Islet precursor cell (in vitro differentiated cells): ENCODE measurements around the gene OGN.
"Not testable (repeated sequence)": the region's sequence is repeated elsewhere in the genome, so short reads cannot be mapped to it uniquely, and the experiment has no call there.

Experiments
- DNase-seq: peaks from one replicate; pipeline ENCODE4 v3.0.0-alpha.2; 2018

Gene OGN, protein sequence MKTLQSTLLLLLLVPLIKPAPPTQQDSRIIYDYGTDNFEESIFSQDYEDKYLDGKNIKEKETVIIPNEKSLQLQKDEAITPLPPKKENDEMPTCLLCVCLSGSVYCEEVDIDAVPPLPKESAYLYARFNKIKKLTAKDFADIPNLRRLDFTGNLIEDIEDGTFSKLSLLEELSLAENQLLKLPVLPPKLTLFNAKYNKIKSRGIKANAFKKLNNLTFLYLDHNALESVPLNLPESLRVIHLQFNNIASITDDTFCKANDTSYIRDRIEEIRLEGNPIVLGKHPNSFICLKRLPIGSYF

DNA sequence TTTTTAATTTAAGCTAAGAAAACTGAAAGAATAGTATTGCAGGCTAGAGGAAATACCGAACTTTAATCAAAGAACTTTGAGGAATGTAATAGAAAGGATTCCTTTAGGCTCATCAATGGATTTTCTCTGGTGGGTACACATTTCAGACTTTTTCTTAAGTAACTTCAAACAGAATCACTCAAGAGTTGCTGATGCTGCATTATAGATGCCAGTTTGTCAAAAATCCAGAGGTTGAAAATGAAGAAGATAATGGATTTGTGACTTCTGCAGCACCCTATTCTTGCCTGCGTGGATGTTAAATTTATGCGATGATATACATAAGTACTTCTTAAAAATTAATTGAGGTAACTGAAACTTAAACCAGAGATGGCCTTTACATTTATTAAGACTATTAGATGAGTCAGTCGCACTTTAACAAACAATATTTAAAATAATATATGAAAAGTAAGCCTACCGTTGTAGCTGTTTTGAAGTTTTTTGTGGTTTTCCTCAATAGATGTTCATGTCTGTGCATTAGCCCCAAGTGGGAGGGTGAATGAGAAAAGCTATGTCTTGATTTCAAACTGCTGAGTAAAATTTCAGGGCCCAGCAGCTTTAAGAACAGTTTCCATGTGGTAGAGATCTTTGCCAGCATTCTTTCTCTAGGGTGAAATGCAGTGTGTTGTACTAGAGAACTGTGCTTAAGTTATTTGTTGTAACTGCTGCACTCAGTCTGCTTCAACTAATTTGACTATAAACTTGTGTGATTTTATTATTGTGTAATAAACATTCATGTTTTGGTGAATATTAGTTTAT is at the start of gene OGN:
TSS of gene OGN (minus strand) at position 537 of the 795 bp plus-strand sequence. CDS start 1,171 bp downstream, outside the sequence.
- DNase-seq: no peak

DNA sequence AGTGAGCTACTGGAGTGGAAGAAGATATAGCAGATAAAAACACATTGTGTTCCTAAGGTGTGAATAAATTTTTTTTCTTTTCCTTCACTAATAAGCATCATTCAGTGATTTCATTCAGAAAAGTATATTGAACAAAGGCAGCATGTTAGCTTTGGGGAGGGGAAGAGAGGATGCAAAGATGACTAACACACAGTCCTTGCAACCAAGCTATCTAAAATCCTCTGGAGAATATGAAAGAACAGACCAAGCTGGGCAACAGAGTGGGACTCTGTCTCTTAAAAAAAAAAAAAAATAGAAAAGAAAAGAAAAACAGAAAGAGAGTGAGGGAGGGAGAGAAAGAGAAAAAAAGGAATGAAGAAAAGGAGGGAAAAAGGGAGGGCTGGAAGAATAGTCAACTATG is 42.2 kb upstream of the OGN start:
- no peak for DNase-seq

DNA sequence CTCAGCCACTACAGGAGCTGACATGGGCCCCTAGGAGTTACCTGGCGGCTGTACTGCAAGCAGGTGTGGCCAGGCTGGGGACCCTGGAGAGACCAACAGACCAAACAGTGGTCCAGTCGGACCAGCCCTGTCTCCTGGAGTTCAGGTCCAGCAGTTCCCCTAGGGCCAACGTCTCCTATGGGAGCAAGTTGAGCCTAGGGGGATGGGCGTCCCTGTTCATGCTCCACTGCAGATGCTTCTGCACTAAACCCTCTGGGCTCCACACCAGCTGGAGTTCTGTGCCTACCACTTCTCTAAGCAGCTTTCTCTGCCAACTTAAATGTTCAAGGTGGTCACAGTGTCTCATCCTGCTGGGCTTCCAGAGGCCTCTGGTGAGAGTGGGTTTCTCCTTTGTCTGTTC is 40.5 kb upstream of the OGN start:
- no peak for DNase-seq

DNA sequence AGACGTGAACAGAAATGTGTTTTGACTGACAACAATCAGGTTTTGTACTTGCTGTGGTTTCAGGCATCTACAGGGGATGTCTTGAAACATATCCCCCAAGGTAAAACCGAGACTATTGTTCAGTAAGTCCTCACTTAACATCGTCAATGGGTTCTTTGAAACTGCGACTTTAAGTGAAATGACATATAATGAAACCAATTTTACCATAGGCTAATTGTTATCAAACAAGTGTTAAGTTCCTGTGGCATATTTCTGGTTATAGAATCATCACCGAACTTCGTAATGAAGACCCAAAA is 36.3 kb upstream of the OGN start:
- DNase-seq: no peak

DNA sequence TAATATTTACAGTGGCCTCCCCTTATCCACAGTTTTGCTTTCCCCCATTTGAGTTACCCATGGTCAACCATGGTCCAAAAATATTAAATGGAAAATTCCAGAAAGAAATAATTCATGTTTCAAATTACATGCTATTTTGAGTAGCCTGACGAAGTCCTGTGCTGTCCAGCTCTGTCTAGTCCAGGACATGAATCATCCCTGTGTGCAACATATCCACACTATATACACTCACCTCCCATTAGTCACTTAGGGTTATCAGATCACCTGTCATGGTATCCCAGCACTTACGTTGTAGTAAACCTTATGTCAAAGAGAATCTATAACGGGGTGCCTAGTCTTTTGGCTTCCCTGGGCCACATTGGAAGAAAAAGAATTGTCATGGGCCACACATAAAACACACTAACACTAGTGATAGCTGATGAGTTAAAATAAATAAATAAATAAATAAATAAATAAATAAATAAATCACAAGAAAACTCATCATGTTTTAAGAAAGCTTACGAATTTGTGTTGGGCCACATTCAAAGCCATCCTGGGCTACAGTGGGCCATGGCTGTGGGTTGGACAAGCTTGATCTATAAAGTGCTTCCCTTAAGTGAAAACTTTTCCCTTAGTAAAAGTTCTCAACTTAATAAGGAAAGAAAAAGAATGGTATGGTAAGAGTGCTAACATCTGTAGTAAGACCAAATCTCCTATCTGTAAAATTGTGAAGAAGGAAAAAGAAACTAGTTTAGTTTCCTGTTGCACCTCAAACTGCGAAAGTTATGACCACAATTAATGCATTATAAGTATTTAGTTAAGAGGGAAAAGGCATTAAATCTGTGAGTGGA is 35.8 kb upstream of the OGN start:
- DNase-seq: no peak

DNA sequence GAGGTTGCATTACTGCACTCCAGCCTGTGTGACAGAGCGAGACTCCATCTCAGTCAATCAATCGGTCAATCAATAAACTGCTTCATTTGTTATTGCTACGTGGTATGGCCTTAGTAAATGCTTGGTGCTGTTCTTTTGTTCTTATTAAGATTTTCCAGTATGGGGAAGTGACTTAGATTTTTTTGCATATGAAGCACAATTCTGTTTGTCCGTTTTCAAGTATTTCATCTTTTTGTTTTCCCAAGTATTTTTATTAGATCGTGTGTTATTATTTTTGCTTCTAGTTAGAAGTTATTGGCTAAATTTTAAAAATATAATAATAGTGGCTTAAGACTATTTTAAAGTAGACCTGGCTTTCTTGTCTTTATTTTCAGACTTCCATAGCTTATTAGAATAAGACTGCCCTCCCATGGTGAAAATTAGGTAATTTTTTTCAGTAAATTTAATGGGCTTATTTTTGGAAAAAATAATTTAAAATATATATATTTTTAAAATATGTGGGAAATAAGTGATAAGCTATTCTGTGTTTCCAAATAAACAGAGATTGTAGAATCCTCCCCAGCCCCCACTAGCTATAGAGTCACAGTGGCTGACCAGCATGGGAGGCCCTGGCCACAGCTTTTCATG is 34.6 kb upstream of the OGN start:
- no peak for DNase-seq

DNA sequence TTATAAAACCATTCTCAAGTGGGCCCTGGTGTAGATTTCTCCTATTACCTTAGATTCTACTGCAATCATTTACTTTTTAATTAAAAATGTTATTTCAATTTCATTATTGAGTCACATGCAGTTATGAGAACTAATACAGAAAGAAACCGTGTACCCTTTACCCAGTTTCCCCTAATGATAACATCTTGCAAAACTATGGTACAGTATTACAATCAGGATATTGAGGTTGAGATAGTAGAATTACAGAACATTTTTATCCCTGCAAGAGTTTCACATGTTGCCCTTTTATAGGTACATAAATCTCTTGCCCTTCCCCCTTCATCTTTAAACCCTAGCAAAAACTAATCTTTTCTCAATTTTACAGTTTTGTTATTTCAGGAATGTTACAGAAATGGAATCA is 30.9 kb upstream of the OGN start:
- DNase-seq: no peak

DNA sequence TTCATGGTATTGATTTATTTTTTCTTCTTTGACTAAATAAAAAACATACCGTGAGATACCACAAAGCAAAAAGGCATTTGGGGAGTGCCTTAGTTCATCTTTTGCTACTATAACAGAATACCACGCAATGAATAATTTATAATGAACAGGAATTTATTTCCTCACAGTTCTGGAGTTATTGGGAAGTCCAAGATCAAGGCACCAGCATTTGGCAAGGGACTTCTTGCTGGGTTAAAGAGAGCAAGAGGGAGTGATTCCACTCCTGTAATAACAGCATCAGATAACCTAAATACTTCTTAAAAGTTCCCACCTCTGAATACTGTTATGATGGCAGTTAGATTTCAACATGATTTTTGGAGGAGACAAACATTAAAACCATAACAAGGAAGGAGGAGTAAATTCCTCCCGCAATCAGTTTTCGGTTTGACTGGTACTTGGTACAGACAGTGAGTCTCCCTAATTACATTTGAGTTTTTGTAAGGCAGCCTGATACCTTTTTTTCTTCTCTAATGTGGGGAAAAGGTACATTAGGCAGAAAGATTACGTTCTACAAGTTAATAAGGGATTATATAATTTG is 28.7 kb upstream of the OGN start:
- no peak for DNase-seq

DNA sequence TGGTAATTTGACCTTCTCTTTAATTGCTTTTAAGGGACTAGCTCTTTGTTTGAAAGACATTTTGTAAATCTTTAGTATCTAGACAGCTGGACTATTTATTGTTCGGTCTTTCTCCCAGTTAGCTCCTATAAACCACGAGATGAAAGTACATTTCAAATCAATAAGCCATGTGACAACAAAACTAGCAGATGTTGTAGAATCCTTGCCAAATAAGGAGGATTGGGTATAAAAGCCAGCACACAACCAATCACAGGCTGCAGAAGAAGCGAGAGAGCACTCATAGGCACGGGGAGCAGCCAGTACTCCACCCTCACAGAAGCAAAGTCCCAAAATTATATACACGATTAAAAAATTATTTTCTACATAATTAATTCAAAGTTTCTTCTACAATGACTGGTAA is 28.0 kb upstream of the OGN start:
- no peak for DNase-seq

DNA sequence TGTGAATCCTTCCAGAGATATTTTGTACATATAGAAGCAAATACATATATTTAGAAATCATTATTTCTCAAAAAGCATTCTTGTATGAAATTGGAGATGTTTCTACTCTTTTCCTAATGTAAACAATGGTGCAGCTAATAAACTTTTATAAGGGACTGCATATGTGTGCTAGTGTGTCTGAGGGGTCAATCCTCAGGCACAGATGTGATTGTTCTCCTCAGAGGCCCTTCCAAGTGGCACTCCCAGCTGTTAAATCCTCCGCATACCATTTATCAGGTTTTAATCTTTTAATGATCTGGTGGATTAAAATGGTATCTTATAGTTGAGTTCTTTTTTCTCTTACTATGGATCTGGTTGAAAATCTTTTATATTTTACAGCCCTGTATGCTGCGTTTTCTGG is 25.5 kb upstream of the OGN start:
- DNase-seq: no peak

DNA sequence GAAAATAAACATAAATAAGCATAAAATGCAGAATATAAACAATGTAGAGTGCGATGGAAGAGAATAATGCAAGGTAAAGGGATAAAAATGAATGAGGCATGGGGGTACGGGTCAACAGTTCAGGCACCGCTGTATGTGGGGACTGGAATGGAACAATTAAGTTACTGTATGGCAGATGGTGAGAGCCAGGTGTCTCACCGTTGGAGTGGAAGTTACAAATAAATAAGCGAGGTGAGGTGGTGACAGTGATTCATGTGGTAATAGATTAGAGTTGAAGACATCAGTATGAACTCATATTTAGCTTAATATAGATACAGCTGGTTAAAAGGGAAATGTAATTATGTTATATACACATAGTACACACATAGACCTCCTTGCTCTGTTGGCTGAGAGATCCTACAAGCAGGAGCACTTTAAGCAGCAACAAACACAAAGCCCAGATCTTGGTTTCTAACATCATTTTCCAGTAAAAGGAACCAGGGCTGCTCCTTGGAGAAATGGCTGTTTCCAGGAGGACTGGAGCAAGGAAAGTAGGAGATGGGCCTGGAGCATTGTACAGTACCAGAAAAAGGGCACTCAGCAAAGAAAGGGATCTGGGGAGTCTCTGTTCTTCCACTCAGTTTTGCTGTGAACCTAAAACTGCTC is 22.2 kb upstream of the OGN start:
- DNase-seq: no peak

DNA sequence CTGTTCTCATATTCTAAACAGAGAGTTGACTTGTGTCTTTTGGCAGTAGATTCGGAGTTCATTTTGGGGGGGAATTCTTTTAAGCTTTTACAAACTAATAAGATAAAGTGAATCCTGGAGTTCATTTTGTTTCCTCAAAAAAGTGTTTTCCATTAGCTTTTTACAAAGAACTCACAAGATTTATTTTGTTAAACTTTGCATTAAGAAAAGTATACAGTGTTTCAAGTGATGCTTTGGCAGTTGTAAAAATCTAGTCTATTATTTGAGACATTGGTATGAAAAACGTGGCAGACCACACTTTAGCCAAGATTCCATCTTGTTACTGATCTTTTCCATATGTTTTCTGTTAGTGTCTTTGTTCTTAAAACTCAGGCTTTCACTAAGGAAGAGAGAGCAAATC is 21.1 kb upstream of the OGN start:
- no peak for DNase-seq

DNA sequence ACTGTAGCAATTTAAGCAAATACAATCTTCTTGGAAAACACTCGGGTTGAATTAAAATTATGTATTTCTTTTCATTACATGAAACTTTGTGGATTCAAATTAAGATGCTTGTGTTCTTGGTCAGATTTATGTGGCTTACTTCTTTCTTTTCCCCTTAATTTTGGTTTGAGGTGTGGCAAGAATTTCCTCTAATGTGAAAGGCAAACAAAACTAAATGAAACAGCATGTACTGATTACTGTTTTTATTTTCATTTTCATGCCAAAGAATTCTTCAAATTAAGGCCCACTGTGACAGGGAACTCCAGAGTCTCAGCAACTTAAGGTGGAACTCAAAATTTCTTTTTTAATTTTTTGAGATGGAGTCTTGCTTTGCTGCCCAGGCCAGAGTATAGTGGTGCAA is 20.0 kb upstream of the OGN start, which contains the start of gene OMD:
TSS of gene OMD (minus strand) at position 132 of the 400 bp plus-strand sequence. CDS start 6,913 bp downstream, outside the sequence.
- DNase-seq: no peak

DNA sequence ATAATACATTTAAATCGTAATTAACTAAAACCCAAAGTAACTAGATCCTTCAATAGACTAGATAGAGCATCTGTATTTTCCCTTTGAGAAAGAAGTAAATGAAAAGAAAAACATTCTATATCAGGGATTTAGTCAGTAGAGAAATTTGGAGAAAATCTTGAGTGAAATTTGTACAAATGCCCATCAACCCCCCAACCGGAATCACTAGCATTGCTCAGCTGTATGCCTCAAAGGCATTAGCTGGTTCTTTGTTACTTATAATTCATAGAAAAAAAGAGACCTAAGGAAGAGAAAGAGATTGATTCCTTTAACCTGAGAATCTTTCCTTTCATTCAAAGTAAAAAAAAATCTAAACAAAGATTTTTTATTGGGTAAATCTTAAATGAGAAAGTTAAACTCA is 19.2 kb upstream of the OGN start:
- no peak for DNase-seq

DNA sequence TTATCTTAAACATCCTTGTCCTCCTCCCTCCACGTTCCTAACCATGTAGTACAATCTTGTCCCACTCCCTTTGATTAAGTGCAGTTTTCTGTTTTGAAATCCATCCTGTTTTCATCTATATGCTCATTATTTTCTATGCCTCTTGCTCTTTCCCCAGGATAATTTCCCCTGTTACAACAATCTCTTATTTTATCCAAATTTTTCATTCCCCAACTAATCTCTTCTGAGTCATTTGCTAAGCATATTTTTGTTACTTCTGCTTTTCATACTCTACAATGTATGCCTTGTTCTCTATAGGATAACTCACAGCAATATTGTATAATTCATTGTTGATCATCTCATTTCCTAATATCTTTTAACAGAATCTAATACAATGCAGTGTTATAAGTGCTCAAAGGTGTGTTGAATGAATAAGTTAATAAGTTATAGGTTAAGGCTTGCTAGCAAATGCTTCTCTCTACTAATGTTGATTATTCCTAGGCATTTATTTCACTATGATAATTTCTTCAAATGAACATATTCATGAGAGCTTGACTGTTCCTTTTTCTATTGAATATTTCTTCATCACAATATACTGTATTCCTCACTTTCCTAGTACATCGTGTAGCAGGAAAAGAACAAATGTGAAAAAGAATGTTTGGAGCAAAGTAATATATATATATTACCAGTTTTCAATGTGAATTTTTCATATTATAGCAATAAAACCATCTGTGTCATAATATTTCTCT is 18.4 kb upstream of the OGN start:
- no peak for DNase-seq

DNA sequence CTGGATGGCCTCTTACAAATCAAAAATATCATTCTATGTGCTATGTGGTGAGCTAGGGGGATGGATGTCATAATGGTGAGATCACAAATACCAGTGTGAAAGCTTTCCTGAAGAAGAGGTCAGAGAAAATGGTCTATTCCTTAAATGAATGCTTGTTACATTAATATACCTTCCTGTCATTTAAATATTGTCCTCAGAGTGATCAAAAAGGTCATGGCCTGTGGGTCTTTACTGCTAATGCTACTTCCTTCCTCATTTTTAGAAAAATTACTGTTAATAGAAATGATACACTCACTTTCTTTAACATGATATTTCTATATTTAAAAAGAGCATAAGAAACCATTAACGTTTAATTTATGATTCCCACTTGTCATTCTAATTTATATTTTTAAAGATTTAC is 10.2 kb upstream of the OGN start:
- no peak for DNase-seq

DNA sequence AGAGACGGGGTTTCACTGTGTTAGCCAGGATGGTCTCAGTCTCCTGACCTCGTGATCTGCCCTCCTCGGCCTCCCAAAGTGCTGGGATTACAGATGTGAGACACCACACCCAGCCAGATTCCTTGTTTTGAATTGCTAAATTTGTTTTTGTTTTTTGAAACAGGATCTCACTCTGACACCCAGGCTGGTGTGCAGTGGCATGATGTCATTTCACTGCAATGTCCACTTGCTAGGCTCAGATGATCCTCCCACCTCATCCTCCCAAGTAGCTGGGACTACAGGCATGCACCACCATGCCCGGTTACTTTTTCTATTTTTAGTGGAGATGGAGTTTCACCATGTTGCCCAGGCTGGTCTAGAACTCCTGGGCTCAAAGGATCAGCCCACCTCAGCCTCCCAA is 6.8 kb upstream of the OGN start:
- not testable (repeated sequence) for DNase-seq

DNA sequence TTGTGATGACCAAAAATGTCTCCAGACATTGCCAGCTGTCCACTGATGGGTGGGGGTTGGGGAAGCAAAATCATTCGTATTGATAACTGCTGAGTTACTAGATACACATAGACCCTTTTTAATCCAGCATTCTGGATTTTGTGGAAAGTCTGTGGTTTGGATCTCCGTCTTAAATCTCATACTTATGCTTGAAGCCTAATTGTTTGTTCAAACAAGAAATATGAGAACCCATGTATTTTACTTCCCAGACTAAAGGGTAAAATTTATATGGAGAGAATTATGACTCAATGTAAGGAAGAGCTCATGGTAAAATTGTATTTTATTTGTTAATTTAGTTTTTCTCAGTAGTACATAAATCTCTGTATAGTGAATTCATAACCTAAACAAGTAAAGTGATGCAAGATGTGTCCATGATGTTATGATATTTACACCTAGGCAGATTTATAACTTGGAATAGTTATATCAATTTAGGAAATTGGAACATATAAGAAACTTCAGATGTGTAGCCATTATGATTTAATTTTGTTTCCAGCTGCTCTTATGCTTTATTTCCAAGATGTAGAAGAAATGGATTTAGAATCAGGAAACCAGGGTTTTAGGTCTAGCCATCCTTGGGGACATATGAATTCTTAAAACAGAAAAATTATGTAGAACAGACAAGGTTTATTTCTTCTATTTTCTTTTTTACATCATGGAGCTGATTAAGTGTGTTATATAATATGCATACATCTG is 4.5 kb upstream of the OGN start:
- no peak for DNase-seq

DNA sequence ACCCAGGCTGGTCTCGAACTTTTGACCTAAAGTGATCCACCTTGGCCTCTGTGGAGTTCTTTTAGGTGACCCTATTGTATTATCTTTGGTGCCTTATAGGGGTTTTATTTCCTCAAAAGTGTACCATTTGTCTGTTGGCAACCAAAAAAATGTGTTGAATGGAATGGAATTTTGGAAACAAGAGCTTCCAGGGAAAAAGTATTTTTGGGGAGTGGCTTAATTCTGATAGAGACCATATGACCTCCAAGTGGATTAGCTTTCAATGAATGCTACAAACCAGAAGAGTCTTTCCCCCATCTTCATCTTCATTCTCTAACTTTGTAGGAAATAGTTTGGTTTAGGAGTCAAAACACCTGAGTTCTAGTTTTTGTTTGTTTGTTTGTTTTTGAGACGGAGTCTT is 3.4 kb upstream of the OGN start:
- DNase-seq: no peak

DNA sequence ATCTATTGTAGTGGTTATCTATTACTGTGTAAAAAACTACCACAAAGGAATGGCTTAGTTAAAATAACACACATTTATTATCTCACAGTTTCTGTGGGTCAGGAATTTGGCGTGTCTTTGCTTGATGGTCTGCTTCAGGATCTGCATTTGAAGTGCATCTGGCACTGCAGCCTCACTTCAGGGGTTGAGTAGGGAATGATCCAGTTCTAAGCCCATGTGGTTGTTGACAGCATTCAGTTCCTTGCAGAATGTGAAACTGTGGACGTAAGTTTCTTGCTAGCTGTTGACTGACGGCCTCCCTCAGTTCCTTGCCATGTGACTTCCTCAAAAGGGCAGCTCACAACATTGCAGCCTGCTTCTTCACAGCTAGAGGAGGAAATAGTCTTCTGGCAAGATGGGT is 2.1 kb upstream of the OGN start:
- DNase-seq: no peak

DNA sequence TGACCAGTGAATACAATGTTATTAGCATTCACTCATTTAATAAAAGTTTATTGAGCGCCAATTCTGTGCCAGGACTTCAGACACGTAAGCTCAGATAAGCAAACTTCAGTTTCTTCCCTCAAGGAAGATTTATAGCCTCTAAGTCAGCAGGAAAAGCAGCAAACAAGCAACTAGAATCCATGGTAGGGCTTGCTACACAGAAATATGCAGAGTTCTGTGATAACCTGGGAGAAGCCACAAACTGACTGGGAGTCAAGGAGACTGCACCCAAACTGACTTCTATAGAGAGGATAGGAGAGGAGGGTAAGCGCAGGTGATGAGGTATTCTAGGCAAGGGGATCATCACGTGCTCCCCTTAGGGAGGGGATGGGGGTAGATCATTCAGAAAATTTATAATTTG is 1.4 kb upstream of the OGN start:
- no peak for DNase-seq
